ENCODE data around the gene PLK3.
"Not testable (repeated sequence)": the region's sequence is repeated elsewhere in the genome, so short reads cannot be mapped to it uniquely, and the experiment has no call there.

Gene PLK3

DNA sequence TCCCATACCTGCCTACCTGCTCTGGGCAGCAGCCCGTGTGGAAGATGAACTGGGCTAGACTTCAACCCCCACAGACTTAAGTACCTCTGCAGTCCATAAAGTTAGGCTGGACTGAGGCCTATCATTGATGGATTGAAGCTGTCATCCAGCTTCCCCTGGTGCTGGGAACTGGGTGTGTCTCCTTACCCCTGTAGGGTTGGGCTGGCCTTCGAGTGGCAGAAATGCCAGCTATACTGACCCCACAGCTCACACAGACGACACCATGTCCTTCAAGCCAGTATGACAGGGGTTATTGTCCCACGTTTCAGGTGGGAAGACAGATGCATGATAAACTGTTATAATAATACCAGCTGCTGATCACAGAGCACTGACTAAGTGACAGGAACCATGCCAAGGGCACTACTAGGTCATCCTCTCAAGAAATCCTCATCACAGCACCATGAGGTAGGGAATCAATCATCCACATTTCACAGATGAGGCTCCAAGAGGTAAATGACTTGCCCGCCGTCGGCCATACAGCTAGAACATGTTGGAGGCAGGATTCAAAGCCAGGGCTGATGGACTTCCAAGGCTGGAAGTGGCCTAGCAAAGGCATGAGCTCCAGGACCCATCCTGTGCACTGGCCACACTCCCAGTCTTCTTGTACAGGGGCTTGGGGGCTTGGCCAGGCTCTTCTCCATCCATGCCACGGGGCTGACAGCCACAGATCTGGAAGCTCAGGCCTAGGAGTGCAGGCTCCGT is 11.9 kb upstream of the PLK3 start, which contains the start of gene BEST4:
BEST4 (minus strand) TSS at position 51 of the 741 bp plus-strand sequence. CDS start 465 bp downstream, outside the sequence.
- no peak for DNase-seq

- no peak for DNase-seq
Measured at GRCh38 chr1:44790968-44791801, 9.0 kb upstream of the PLK3 start.

DNA sequence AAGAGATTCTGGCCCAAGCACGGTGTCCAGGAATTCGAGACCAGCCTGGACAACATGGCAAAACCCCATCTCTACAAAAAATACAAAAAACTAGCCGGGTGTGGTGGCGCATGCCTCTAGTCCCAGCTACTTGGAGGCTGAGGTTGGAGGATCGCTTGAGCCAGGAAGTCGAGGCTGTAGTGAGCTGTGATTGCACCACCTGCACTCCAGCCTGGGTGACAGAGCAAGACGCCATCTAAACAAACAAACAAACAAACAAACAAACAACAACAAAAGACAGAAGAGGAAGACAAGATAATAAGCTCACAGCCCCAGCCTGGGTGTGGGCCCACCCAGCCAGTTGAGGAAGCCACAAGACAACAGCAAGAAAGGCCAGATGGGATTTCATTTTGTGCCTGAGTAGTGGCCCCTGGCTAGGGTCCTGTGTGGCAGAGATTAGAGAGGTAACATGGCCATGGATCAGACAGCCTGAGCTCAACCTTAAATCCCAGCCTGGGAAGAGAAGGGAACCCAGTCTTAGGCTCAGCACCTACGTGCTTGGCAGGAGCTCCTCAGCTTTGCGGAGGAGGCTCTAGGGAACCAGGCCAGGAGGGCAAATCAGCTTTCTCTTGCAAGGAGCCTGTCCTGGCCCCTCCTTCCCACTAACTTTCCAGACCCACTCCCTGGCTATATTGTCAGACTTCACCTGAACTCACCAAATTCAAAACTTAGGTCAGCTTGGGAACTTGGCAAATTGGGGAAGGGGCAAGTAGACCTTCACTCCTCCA is 7.3 kb upstream of the PLK3 start:
- no peak for DNase-seq

GRCh38 chr1:44797886-44798285 is 2.3 kb upstream of the PLK3 start:
- DNase-seq = not testable (repeated sequence)

DNA sequence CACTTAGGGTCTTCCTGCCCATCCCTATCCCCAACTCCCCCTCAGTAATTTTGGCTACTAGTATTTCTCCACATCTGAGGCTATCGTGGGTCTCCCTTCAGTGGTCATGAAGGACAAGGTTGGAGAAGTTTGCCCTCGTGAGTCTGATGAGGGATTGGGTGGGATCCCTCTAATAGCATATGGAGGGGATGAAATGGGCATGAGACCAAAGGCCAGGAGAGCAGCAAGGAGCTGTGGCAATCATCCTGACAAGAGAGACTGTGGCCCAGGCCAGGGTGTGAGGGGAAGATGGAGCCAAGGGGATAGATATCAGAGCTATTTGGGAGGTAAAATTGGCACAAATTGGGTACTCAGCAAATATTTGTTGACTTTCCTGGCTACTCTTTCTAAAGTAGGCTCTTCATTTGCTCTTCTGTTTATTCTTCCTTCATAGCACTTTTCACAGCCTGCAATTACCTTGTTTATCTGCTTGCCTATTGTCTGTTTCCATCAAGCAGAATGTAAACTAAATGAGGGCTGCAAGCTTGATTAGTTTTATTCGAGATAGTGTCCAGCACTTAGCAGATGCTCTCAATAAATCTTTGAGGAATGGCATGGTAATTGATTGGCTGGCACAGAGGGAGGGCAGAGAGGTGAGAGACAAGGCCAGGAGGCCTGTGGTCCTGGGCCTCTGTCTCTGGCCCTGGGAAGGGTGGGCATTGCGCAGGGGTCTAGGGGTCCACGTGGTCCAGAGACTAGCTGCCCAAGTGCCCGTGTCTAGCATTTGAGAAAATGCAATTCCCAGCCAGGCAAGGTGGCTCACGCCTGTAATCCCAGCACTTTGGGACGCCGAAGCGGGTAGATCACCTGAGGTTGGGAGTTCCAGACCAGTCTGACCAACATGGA is 1.5 kb upstream of the PLK3 start:
- no peak for DNase-seq

- DNase-seq = peak; percentile 62
Measured at GRCh38 chr1:44801491-44802305, 1.5 kb downstream of the PLK3 start.

- no peak for DNase-seq
Measured at GRCh38 chr1:44802306-44803061, 2.3 kb downstream of the PLK3 start.

- DNase-seq = no peak
Measured at GRCh38 chr1:44803062-44803311, 2.8 kb downstream of the PLK3 start.

GRCh38 chr1:44803312-44804095 is 3.3 kb downstream of the PLK3 start:
- DNase-seq = no peak

DNA sequence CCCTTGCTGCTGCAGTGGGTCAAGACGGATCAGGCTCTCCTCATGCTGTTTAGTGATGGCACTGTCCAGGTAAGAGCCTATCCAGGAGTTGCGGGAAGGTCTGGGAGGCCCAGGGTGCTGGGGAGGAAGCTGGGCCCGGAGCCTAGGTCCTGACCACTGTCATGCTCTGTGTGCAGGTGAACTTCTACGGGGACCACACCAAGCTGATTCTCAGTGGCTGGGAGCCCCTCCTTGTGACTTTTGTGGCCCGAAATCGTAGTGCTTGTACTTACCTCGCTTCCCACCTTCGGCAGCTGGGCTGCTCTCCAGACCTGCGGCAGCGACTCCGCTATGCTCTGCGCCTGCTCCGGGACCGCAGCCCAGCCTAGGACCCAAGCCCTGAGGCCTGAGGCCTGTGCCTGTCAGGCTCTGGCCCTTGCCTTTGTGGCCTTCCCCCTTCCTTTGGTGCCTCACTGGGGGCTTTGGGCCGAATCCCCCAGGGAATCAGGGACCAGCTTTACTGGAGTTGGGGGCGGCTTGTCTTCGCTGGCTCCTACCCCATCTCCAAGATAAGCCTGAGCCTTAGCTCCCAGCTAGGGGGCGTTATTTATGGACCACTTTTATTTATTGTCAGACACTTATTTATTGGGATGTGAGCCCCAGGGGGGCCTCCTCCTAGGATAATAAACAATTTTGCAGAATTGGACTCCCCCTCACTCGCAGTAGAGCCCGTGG is 5.3 kb downstream of the PLK3 start:
- no peak for DNase-seq

- DNase-seq = no peak
Measured at GRCh38 chr1:44806025-44806703, 6.0 kb downstream of the PLK3 start.

DNA sequence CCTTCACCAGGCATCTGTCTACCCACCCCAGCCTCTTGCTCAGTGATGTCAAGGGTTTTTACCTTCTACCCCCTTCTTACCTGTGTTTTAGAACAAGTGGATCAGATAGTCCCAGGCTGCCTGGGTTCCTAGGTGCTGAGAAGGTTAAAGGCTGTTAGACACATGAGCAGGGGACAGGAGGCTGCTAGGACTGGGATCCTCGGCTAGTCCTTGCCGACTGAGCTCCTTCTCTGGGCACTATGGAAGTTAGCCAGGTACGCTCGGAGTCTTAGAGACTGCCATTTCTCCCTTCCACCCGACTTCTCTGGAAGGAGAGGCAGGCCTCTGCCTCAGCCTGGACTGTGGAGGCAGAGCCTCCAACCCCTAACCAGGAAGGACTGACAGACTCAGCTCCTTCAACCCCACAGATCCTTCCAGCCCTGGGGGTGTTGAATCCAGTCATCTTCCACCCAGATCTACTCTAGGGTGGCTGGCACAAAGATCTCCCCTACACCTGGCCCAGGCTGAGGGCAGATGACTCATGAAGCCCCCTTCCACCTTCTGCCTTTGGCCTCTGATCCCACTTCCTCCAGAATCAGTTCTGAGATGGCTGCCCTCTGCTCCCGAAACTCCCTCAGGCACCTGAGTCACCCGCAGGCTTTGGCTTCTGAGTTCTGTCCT is 6.7 kb downstream of the PLK3 start, which contains the start of gene DYNLT4:
DYNLT4 (minus strand) TSS at position 648 of the 660 bp plus-strand sequence. CDS start 683 bp downstream, outside the sequence.
- DNase-seq = no peak

DNA sequence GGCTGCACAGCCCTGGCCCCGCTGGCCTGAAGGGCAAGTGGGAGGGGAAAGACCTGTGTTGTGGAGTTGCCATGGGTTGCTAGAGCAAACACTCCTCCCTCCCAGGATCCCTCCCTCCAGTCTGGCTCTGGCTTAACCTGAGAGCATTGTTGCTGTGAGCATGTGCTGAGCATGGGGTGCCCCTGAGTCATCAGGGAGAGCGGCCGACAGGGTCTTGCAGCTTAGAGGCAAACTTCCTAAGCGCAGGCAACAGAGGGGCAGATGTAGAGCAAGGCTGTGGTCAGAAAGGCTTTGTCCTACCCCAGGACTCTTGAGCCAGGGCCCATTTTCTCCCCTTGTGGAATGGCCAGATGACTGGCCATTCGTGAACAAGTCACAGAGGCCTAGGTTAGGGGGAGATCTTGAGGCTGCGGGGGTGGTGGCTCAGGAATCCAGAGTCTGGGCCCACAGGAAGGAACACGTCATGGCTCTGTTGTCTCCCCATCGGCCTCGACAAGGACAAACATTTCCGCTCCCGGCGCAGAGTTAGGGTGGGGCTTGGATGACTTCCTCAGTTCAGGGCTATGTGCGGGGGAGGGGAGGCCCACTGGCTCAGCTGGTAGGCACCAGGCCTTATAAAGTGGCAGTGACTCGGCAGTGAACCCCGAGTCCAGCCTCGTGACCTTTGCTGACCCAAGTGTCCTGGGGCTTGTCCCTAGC is 7.3 kb downstream of the PLK3 start:
- DNase-seq = peak; percentile 97

DNA sequence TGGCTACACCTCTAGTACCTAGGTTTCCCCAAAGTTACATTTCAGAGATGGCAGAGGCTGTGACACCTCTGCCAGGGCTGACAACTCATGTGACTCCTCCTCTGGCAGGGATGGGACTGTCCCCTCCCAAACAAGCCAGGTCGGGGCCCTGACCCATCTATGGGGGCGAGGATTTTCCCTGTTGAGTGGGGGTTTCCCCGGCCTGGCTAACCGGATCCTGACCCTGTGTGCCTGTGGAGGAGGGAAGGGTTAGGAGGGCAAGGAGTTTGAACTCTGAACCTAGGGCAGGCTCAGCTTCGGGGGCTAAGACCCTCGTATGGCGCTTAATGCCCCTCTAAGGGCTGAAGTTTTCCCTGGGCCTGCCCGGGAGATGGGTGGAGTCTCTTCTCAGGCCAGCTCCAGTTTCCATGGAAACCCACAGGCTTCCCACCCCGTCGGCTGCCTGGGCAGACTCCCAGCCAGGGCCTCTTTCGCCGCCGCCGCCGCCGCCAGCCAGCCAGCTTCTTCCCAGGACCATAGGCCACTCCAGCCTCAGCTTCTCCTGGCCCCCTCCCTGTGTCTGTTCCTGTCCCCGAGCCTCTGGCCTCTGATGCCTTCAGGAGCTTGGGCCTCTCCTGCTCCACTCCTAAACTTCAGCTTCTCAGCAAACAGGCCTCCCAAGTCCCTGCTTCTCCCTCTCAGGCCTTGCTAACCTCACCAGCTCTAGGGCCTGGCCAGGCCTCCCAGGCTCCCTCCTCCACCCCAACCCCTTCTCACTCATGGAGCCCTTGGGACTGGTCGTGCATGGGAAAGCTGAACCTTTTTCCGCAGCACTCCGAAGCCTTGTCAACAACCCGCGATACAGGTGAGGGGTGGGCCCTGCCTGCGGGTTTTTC is 8.1 kb downstream of the PLK3 start, which contains the start of gene BTBD19:
BTBD19 (plus strand) TSS at position 461 of the 875 bp plus-strand sequence; CDS start at position 759, 298 bp downstream.
- DNase-seq = peak; percentile 34

DNA sequence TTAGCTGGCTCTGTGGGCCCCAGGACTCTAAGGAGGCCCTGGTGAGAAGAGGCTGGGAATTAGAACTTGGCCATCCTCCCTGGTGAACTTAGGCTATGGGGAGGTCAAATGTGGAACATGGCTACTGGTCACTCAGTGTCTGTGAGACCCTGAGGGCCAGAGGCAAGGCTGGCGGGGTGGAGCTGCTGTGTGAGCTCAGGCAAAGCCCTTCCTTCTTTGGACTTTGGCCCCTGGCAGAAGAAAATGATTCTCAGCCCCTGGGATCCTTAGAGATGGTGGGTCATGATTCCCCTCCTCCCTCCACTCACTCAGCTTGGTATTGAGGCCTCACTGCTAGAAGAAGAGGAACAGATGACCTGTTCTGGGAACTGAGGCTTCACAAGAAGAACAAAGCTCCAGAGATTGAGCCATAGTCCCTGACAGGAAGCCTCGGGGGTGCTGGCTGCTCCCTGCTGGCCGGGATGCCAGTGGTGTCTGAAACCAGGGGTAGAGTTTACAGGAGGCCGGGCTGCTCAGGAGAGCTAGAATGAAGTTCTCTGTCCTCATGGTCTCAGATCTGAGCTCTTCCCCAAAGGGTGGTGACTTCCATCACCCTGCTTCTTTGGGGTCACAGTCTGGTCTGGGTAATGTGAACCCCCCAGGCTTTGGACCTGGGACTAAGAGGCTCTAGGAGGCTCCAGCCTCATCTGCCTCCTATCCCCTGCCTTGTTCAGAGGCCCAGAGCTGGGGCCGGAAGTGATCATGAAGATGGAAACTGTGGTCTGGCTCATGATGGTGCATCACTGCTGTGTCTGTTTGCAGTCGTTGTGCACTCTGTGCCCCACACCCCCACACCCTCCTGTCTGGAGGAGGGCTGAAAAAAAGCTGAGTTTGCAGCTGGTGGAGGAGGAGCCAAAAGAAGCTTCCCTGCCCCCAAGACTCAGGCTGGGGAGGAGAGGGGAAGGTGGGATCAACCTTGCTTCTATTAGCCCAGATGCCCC is 9.1 kb downstream of the PLK3 start:
- DNase-seq = peak; percentile 97
